Adipocyte (in vitro differentiated cells): ENCODE results near the gene SAMD11.
A peak's percentile ranks its signal among the peaks of the same experiment; 100 is the strongest.
"Not testable (repeated sequence)": the region's sequence is repeated elsewhere in the genome, so short reads cannot be mapped to it uniquely, and the experiment has no call there.

Source experiments
- DNase-seq: peaks from one replicate; pipeline ENCODE4 v3.0.0-alpha.2; 2015; ENCODE audit warnings: low read depth
- H3K27me3 ChIP-seq: replicated peaks from 2 replicates; pipeline ENCODE4 v1.7.0; 2013; ENCODE audit warnings: mild to moderate bottlenecking, low read length, moderate library complexity; ENCODE audit not compliant: control insufficient read depth, insufficient read depth
- H3K36me3 ChIP-seq: 2 replicates; pipeline ENCODE4 v1.7.0; 2013; ENCODE audit warnings: low read length, mild to moderate bottlenecking, moderate library complexity; ENCODE audit not compliant: control insufficient read depth, insufficient read depth, severe bottlenecking
- H3K4me1 ChIP-seq: 2 replicates; pipeline ENCODE4 v1.7.0; 2013; ENCODE audit warnings: mild to moderate bottlenecking, low read length, moderate library complexity; ENCODE audit not compliant: control insufficient read depth, insufficient read depth
- H3K4me3 ChIP-seq: 2 replicates; pipeline ENCODE4 v1.7.0; 2013; ENCODE audit warnings: mild to moderate bottlenecking, low read length, moderate library complexity
- H3K9ac ChIP-seq: 2 replicates; pipeline ENCODE4 v1.7.0; 2013; ENCODE audit warnings: mild to moderate bottlenecking, low read length, moderate library complexity
- H3K9me3 ChIP-seq: 2 replicates; pipeline ENCODE4 v1.7.0; 2013; ENCODE audit warnings: mild to moderate bottlenecking, low read length, moderate library complexity; ENCODE audit not compliant: control insufficient read depth

SAMD11 gene, protein sequence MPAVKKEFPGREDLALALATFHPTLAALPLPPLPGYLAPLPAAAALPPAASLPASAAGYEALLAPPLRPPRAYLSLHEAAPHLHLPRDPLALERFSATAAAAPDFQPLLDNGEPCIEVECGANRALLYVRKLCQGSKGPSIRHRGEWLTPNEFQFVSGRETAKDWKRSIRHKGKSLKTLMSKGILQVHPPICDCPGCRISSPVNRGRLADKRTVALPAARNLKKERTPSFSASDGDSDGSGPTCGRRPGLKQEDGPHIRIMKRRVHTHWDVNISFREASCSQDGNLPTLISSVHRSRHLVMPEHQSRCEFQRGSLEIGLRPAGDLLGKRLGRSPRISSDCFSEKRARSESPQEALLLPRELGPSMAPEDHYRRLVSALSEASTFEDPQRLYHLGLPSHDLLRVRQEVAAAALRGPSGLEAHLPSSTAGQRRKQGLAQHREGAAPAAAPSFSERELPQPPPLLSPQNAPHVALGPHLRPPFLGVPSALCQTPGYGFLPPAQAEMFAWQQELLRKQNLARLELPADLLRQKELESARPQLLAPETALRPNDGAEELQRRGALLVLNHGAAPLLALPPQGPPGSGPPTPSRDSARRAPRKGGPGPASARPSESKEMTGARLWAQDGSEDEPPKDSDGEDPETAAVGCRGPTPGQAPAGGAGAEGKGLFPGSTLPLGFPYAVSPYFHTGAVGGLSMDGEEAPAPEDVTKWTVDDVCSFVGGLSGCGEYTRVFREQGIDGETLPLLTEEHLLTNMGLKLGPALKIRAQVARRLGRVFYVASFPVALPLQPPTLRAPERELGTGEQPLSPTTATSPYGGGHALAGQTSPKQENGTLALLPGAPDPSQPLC

DNA sequence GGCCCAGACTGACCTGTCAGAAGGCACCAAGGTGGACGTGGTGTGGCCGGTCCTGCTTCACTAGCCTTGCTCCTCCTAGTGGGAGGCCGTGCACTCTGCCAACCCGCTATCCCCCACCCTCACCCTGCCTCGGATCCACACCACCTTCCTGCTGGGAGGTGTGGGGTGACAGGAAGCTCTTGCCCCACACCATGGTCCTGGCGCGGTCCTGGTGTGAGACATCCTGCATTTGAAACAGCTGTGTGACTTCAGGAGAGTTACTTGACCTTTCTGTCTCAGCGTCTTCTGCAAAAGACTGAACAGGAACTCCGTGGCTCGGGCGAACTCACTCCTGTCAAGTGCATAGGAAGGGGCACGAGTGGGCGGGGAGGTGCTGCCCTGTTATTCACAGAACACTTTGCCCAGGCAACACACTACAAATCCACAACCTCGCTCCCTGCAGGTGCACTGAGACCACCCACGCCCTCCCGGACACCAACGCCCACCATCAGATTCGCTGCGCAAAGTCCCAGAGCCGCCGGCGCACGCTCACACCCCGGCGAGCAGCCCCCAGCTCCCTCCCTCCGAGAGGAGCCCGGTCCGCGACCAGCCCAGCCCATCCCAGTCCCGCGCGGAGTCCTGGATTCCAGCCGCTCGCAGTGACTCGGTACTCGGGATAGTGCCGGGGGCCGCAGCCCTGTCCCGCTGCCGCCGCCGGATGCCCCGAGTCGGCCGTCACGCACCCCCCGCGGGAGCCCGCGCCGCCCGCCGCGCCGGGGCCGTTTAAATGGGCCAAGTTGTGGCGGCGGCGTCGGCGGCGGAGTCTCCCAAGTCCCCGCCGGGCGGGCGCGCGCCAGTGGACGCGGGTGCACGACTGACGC is at the start of gene SAMD11:
SAMD11 (plus strand) TSS at position 793 of the 860 bp plus-strand sequence. CDS start 509 bp downstream, outside the sequence.
- DNase-seq: peak; percentile 94
- no peaks in the 10 kb centered on the region for H3K36me3 ChIP-seq
- peaks cover 33% of the 10 kb centered on the region for H3K4me1 ChIP-seq
- no peaks in the 10 kb centered on the region for H3K27me3 ChIP-seq
- peak within 1 kb of the TSS; percentile 78 for H3K4me3 ChIP-seq
- H3K9me3 ChIP-seq: no peaks in the 10 kb centered on the region
- peak within 1 kb of the TSS; percentile 80 for H3K9ac ChIP-seq

DNA sequence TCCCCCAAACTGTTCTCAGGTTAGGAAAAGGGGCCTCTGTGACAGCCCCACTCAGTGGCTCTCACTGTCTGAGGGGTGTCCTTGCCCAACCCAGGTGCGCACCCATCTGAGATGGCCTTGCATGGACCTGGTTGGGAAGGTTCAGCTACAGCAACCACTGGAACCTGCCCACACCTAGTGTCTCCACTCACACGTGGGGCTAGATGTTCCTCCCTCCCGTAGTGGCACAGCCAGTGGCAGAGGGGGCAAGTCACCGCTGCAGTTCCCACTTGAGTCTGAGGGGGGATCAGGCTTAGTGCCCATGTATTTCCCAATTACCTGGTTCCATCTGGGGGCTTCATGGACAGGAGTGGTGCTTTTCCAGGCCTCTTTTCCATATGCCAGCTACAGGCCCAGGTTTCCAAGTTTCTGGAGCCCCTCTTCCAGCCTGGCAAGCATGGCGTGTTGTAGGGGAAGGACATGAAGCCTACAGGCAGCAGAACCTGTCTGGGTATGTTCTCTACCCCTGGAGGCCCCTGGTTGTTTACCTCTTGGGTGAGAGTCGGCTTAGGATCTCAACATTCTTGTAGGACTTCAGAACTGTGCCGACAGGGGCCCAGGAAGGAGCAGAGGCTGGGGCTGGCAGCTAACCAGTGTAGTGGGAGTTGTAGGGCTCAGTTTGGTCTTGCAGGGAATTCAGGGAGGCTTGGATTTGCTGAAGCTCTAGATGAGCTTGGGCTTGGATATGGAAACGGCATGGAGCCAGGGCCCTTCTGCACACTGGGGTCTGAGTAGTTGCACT is 47.1 kb upstream of the SAMD11 start:
- H3K4me3 ChIP-seq, H3K4me1 ChIP-seq, H3K36me3 ChIP-seq, DNase-seq, H3K9ac ChIP-seq, H3K9me3 ChIP-seq: not testable (repeated sequence)
- H3K27me3 ChIP-seq: peaks cover 23% of the 10 kb centered on the region

DNA sequence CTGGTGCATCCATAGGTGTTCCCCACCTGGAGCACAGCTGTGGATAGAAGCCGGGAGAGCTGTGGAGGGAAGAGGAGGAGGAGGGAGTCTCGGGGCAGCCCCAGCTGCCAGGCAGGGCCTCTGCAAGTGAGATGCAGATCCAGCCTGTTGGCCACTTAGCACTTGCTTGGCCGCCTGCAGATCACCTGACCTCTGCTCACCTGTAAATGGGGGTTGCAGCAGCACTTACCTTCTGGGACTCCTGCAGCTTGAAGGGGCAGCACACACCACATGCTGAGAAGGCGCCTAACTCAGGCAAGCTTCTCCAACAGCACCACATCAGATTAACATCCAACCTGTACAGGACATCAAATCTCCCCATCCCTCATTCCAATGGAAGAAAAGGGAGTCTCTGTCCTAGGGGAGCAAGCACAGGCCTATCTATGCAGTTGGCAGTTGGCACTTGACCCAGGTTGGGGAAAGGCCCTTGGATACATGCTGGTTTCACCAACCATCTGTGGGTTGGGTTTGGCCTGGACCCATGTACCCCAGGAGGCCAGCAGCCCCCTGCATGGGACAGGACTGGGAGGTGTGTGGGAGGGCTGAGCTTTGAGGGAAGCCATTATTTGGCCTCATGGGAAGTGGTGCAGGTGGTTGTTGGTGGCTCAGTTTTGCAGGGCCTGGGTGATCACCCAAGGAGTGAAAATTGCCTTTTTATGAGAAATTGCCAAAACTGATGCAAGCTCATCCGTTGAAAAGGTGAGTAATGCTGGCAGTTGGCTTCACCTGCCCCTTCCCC is 46.3 kb upstream of the SAMD11 start:
- not testable (repeated sequence) for H3K9ac ChIP-seq, H3K36me3 ChIP-seq, H3K4me1 ChIP-seq, DNase-seq, H3K4me3 ChIP-seq, H3K9me3 ChIP-seq
- H3K27me3 ChIP-seq: peaks cover 21% of the 10 kb centered on the region

DNA sequence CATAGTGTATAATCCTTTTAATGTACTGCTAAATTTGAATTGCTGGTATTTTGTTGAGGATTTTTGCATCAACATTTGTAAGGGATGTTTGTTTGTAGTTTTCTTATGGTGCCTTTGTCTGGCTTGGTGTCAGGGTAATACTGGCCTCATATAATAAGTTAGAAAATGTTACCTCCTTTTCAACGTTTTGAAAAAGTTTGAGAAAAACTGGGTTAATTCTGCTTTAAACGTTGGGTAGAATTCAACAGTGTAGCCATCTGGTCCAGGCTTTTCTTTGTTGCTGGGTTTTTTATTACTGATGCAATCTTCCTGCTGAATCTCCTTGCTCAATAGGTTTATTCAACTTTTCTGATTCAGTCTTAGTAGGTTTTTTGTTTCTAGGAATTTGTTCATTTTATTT is 43.2 kb upstream of the SAMD11 start:
- not testable (repeated sequence) for H3K9me3 ChIP-seq, H3K27me3 ChIP-seq, H3K36me3 ChIP-seq, H3K9ac ChIP-seq, H3K4me1 ChIP-seq, H3K4me3 ChIP-seq
- peak; percentile 21 for DNase-seq

DNA sequence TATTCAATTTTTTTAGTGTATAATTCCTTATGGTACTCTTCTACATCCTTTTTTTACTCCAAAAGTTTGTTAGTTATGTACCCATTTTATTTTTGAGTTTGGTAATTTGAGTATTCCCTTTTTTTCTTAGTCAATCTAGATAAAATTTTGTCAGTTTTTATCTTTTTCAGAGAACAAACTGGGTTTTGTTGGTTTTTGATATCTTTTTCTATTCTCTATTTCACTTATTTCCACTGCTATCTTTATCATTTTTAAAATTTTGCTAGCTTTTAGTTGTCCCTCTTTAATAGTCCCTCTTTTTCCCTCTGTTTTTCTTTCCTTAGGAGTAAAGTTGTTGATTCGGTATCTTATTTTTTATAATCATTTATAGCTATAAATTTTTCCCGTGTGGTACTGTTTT is 42.8 kb upstream of the SAMD11 start:
- H3K4me3 ChIP-seq, DNase-seq, H3K9me3 ChIP-seq, H3K4me1 ChIP-seq, H3K9ac ChIP-seq, H3K27me3 ChIP-seq, H3K36me3 ChIP-seq: not testable (repeated sequence)

DNA sequence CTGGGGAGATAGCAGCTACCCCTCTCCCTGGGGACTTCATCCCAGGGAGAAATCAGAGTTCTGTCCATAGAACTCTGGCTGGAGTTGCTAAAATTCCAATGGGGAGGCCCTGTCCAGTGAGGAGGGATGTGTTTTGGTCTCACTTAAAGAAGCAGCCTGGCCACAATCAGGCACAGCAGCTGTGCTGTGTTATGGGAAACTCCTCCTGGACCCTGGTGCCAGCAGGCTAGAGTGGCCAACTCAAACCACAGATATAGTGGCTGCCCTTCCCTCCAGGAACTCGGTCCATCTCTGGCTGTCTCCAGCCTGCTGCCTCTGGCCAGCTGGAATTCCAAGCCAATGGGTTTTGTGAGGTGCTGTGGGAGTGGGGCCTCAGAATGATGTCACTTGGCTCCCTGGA is 37.4 kb upstream of the SAMD11 start:
- Histone ChIP-seq H3K4me1 (no peaks in the 10 kb centered on the region), H3K9me3 (no peaks in the 10 kb centered on the region), H3K9ac (no peak overlapping the region), H3K27me3 (peaks cover 32% of the 10 kb centered on the region), H3K36me3 (no peaks in the 10 kb centered on the region), H3K4me3 (no peak overlapping the region)
- no peak for DNase-seq

DNA sequence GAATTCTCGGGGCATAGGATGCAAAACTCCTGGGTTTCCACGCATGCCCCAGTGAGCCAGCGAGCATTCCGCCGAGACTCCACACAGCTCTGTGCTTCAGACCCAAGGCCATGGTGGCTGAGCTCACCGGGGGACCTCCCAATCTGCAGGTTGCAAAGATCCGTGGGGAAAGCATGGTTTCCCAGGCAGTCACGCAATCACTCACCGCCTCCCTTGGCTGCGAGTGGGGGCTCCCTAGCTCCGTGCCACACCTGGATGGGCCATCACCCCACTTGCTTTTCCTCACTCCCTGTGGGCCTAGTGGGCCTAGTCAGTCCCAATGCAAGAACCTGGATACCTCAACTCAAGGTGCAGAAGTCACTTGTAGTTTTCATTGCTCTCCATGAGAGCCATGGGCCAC is 37.0 kb upstream of the SAMD11 start:
- no peaks in the 10 kb centered on the region for H3K9me3 ChIP-seq
- H3K36me3 ChIP-seq: no peaks in the 10 kb centered on the region
- H3K4me1 ChIP-seq: no peaks in the 10 kb centered on the region
- no peak overlapping the region for H3K9ac ChIP-seq
- H3K27me3 ChIP-seq: peaks cover 32% of the 10 kb centered on the region
- no peak overlapping the region for H3K4me3 ChIP-seq
- DNase-seq: no peak

DNA sequence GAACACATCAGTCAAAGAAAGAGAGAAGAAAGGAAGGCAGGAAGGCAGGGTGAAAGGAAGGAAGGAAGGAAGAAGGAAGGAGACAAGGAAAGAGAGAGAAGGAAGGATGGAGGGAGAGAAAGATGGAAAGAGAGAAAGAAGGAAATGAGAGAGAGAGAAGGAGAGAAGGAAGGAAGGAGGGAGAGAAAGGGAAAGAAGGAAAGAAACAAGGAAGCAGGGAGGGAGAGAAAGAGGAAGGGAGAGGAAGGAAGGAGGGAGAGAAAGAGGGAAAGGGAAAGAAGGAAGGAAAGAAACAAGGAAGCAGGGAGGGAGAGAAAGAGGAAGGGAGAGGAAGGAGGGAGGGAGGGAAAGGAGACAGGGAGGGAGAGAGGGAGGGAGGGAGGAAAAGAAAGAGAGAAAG is 35.4 kb upstream of the SAMD11 start:
- DNase-seq: no peak
- H3K27me3 ChIP-seq: peaks cover 34% of the 10 kb centered on the region
- no peaks in the 10 kb centered on the region for H3K4me1 ChIP-seq
- H3K9me3 ChIP-seq: no peaks in the 10 kb centered on the region
- no peaks in the 10 kb centered on the region for H3K36me3 ChIP-seq
- no peak overlapping the region for H3K4me3 ChIP-seq
- H3K9ac ChIP-seq: no peak overlapping the region

DNA sequence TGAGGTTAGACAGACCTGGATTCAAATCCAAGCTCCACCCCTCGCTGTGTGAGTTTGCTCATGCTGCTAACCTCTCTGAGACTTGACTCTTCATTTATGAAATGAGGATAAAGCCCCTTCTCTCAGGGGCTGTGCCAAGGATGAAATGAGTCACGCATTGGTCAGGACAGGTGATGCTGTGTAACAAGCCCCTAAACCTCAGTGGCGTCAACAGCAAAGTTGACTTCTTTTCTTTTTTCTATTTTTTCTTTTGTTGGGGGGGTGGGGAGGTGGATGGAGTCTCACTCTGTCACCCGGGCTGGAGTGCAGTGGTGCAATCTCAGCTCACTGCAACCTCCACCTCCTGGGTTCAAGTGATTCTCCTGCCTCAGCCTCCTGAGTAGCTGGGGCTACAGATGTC is 33.9 kb upstream of the SAMD11 start:
- H3K9me3 ChIP-seq, H3K4me3 ChIP-seq, DNase-seq, H3K4me1 ChIP-seq, H3K36me3 ChIP-seq, H3K9ac ChIP-seq: not testable (repeated sequence)
- H3K27me3 ChIP-seq: peaks cover 34% of the 10 kb centered on the region

DNA sequence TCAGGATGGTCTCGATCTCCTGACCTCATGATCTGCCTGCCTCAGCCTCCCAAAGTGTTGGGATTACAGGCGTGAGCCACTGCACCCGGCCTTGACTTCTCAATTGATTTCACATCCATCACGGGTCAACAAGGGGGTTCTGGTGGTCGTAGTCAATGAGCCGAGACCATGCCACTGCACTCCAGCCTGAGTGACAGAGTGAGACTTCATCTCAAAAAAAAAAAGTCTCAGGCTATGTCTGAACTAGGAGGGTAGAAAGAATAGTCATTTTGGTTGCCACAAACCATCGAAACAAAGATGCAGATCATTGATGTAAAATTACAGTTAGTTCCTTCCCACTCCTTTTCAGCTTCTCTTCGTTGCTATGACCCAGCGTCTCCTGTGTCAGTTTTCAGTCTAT is 33.5 kb upstream of the SAMD11 start:
- H3K36me3 ChIP-seq, H3K4me1 ChIP-seq, DNase-seq, H3K9me3 ChIP-seq, H3K9ac ChIP-seq, H3K4me3 ChIP-seq: not testable (repeated sequence)
- H3K27me3 ChIP-seq: peaks cover 34% of the 10 kb centered on the region
